Measurements from ENCODE around the gene ACACB. TPM values are rescaled to one million over a fixed set of nuclear protein-coding genes. Genes with fewer than 3 reads are reported as not detected.

Gene ACACB
- total RNA-seq, 1 experiment from 2014 or later: 20.0 TPM

- ATAC-seq (no peak), DNase-seq (ENCODE audit: low spot score) (no peak)
- peaks cover 3% of the 10 kb centered on the region; the same call in 1 of the 2 replicates for H3K9me3 Mint-ChIP-seq
- no peak for TF ChIP-seq CTCF (IDR thresholded peaks at IDR 0.05)
- no peak for TF ChIP-seq NFE2L1 (CRISPR knock-in tag; IDR thresholded peaks at IDR 0.05)
- TF ChIP-seq NR1H2 (CRISPR knock-in tag; IDR thresholded peaks at IDR 0.05): no peak
- TF ChIP-seq ZNF138 (CRISPR knock-in tag; conservative IDR thresholded peaks at IDR 0.05): no peak
- no peak for TF ChIP-seq ETV6 (CRISPR knock-in tag; IDR thresholded peaks at IDR 0.05)
- no peak for TF ChIP-seq AR (CRISPR knock-in tag; IDR thresholded peaks at IDR 0.05)
- TF ChIP-seq ATF3 (CRISPR knock-in tag; conservative IDR thresholded peaks at IDR 0.05): no peak
- no peak for TF ChIP-seq TEAD1 (CRISPR knock-in tag; IDR thresholded peaks at IDR 0.05)
- TF ChIP-seq ZNF232 (CRISPR knock-in tag; IDR thresholded peaks at IDR 0.05): no peak
- TF ChIP-seq CBFB (CRISPR knock-in tag; IDR thresholded peaks at IDR 0.05; ENCODE audit: low read depth): no peak
- TF ChIP-seq HMGA2 (CRISPR knock-in tag; IDR thresholded peaks at IDR 0.05): no peak
- no peak for TF ChIP-seq ZNF121 (CRISPR knock-in tag; IDR thresholded peaks at IDR 0.05)
- no peak for TF ChIP-seq SMAD4 (CRISPR knock-in tag; IDR thresholded peaks at IDR 0.05)
- no peak overlapping the region for H3K27ac Mint-ChIP-seq
- H3K36me3 Mint-ChIP-seq: peaks cover 12% of the 10 kb centered on the region
- no peaks in the 10 kb centered on the region for H3K4me1 Mint-ChIP-seq
- POLR2A ChIA-PET: no interaction called here
- no peak overlapping the region for H3K4me3 Mint-ChIP-seq
- CTCF ChIA-PET: no interaction called here
- no peaks in the 10 kb centered on the region for H3K27me3 Mint-ChIP-seq (ENCODE audit: low read depth)
These were observed 96.2 kb downstream of the ACACB start for GRCh38 chr12:109212460-109213115.

- ATAC-seq: no peak
These were observed 97.7 kb downstream of the ACACB start for GRCh38 chr12:109214131-109214530.

More at GRCh38 chr12:109214131-109214530, 97.7 kb downstream of the ACACB start:
- Mint-ChIP-seq H3K36me3 (peaks cover 12% of the 10 kb centered on the region), H3K27ac (no peak overlapping the region), H3K4me1 (no peaks in the 10 kb centered on the region), H3K9me3 (peaks cover 3% of the 10 kb centered on the region; the same call in 1 of the 2 replicates), H3K27me3 (ENCODE audit: low read depth) (no peaks in the 10 kb centered on the region), H3K4me3 (no peak overlapping the region)
- ChIA-PET CTCF (no interaction called here), POLR2A (no interaction called here)
- TF ChIP-seq ZNF416 (CRISPR knock-in tag; IDR thresholded peaks at IDR 0.05): no peak
- no peak for TF ChIP-seq IRF2 (CRISPR knock-in tag; IDR thresholded peaks at IDR 0.05; ENCODE audit: borderline replicate concordance, low read depth)
- no peak for TF ChIP-seq SP1 (CRISPR knock-in tag; conservative IDR thresholded peaks at IDR 0.05)
- TF ChIP-seq ZSCAN18 (CRISPR knock-in tag; IDR thresholded peaks at IDR 0.05): no peak
- TF ChIP-seq CDX4 (CRISPR knock-in tag; IDR thresholded peaks at IDR 0.05; ENCODE audit: borderline replicate concordance): no peak
- TF ChIP-seq TEAD1 (CRISPR knock-in tag; IDR thresholded peaks at IDR 0.05): no peak
- TF ChIP-seq AR (CRISPR knock-in tag; IDR thresholded peaks at IDR 0.05): no peak
- no peak for TF ChIP-seq ERG (CRISPR knock-in tag; IDR thresholded peaks at IDR 0.05)
- TF ChIP-seq ZMAT4 (CRISPR knock-in tag; IDR thresholded peaks at IDR 0.05): no peak
- no peak for DNase-seq (ENCODE audit: low spot score)
